NCI-H526 treated with DMSO at 0.1 percent for 48 hours (cell line): Measurements from ENCODE around the gene RBM10.

Source experiments
- DNase-seq: peaks from one replicate; lab custom pipeline; 2025; lab: John Stamatoyannopoulos, UW

Gene RBM10

GRCh38 chrX:47197526-47197925 lies 52.5 kb downstream of the RBM10 start:
- DNase-seq: no peak

GRCh38 chrX:47198026-47198686 lies 53.1 kb downstream of the RBM10 start:
- DNase-seq: no peak

- no peak for DNase-seq
Measured at GRCh38 chrX:47198687-47199080, 53.7 kb downstream of the RBM10 start.

GRCh38 chrX:47199286-47199685 lies 54.3 kb downstream of the RBM10 start:
- DNase-seq: no peak

GRCh38 chrX:47200385-47201150 lies 55.5 kb downstream of the RBM10 start:
- no peak for DNase-seq

- DNase-seq: no peak
Measured at GRCh38 chrX:47201345-47201944, 56.4 kb downstream of the RBM10 start.

GRCh38 chrX:47202316-47202715 lies 57.3 kb downstream of the RBM10 start:
- no peak for DNase-seq

- no peak for DNase-seq
Measured at GRCh38 chrX:47202877-47203276, 57.9 kb downstream of the RBM10 start.

GRCh38 chrX:47204970-47205369 lies 59.9 kb downstream of the RBM10 start:
- no peak for DNase-seq

- no peak for DNase-seq
Measured at GRCh38 chrX:47206316-47206715, 61.3 kb downstream of the RBM10 start.

- no peak for DNase-seq
Measured at GRCh38 chrX:47208108-47208507, 63.1 kb downstream of the RBM10 start.

GRCh38 chrX:47209508-47210238 lies 64.7 kb downstream of the RBM10 start:
- no peak for DNase-seq

- DNase-seq: no peak
Measured at GRCh38 chrX:47210661-47211425, 65.8 kb downstream of the RBM10 start.

- DNase-seq: no peak
Measured at GRCh38 chrX:47212381-47213293, 67.6 kb downstream of the RBM10 start.

- DNase-seq: no peak
Measured at GRCh38 chrX:47214435-47215077, 69.5 kb downstream of the RBM10 start.

GRCh38 chrX:47215291-47215900 lies 70.4 kb downstream of the RBM10 start:
- DNase-seq: no peak

GRCh38 chrX:47216393-47216925 lies 71.4 kb downstream of the RBM10 start:
- no peak for DNase-seq

- peak; percentile 39 for DNase-seq
Measured at GRCh38 chrX:47217121-47217851, 72.3 kb downstream of the RBM10 start.

GRCh38 chrX:47217852-47218279 lies 72.8 kb downstream of the RBM10 start:
- DNase-seq: peak; percentile 97
